ENCODE results near the gene GLMP.
A peak's percentile ranks its signal among the peaks of the same experiment; 100 is the strongest.

The GLMP gene

GRCh38 chr1:156284757-156285156, 10.7 kb downstream of the GLMP start:
- DNase-seq = no peak

- no peak for DNase-seq
These were observed 11.4 kb downstream of the GLMP start, which contains the start of gene TMEM79 for GRCh38 chr1:156284112-156284511. Gene TMEM79 (plus strand): TSS chr1:156284325. CDS start chr1:156285227, 902 bp downstream.

DNA sequence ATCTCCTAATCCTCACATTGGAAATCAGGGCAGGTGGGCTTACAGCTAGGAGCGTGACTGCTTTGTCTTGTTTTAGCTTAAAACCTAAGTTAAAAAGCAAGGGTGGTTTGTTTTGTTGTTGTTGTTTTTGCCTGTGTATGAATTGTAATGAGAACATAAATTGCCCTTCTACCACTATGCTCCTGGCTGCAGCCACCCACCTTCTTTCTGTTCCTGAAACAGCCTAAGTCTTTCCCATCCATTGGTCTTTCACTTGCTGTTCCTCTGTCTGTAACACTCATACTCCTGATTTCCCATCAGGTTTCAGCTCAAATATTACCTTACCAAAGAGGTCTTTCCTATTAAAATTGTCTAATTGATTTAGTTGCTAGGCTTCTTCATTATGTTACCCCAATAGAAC, 12.0 kb downstream of the GLMP start:
- DNase-seq = no peak

DNA sequence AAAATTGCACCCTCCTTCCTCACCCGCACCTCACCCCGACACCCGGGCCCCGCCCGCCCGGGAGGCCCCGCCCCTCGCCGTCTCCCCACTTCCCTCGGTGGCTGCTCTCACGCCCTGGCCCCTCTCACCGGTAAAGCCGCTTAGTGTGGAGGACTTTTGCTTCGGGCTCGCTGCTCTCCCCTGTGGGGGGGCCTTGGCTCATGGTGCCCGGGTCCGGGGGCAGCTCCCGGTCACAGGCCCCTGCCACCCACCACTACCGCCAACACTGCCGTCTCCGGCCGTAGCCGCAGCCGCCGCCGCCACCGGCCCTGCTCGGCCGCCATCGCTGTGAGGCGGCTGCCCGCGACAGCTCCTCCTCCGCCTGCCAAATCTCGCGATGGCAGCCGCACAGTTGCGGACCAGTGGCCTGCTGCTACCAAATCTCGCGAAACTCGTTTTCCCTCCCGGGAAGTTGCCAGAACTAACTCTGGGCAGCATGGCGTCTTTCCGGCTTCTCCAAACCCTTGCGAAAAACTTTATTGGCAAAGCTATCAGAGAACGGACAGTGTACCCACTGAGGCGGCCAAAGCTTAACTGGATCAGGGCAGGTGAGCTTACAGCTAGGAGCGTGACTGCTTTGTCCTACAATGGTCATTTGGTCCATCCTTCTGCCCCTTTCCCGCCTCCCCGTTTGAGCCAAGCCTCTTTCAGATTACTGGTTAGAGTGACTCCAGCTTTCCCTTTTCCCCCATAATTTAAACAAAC, 12.8 kb downstream of the GLMP start, which contains the start of gene SMG5:
Gene SMG5 (minus strand): TSS at position 347 of the 744 bp plus-strand sequence. CDS start 145 bp downstream, at position 202.
- peak; percentile 99 for DNase-seq

GRCh38 chr1:156281693-156282478, 13.6 kb downstream of the GLMP start:
- no peak for DNase-seq

- no peak for DNase-seq
These were observed 14.2 kb downstream of the GLMP start for GRCh38 chr1:156281281-156281680.

- no peak for DNase-seq
These were observed 15.6 kb downstream of the GLMP start for GRCh38 chr1:156279837-156280236.

GRCh38 chr1:156276966-156277381, 18.5 kb downstream of the GLMP start:
- DNase-seq = no peak

DNA sequence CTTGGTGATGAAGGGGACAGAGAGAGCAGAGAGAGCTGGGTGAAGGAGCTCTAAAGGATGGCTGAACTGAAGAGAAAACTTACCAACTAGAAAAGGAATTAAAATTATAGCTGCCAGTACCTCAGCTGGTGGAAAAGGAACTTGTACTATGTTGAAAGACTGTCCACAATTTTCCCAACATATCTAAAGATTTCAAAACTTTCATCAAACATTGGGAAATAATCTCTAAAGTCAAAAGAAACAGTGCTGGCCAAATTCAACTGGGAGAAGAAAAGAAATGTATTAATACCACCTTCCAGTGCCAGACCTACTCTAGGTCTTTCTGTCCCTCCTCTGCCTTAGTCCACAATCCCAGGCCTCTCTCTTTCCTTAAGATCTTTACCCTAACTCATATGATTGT, 18.9 kb downstream of the GLMP start:
- DNase-seq = no peak

DNA sequence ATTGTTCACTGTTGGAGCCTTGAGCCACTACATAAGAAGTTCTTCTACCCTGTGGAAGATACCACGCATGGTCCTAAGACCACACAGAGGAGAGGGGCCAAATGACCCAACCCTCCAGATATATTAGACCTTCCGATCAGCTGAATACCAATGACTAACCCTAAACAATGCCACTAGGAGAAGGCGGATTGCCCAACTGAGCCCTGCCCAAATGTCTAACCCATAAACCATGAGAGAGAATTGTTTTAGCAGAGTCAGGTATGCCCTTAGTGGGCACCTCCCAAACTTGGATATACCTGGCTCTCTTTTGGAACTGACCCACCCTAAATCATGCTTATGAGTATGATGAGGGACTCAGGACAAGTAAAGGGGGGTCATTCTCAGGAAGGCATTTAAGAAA, 25.2 kb downstream of the GLMP start:
- DNase-seq = no peak

- no peak for DNase-seq
These were observed 27.1 kb downstream of the GLMP start for GRCh38 chr1:156268336-156268735.

- no peak for DNase-seq
These were observed 29.4 kb downstream of the GLMP start for GRCh38 chr1:156266051-156266450.

- DNase-seq = no peak
These were observed 32.2 kb downstream of the GLMP start for GRCh38 chr1:156263288-156263655.

GRCh38 chr1:156262461-156263287, 32.8 kb downstream of the GLMP start:
- no peak for DNase-seq

DNA sequence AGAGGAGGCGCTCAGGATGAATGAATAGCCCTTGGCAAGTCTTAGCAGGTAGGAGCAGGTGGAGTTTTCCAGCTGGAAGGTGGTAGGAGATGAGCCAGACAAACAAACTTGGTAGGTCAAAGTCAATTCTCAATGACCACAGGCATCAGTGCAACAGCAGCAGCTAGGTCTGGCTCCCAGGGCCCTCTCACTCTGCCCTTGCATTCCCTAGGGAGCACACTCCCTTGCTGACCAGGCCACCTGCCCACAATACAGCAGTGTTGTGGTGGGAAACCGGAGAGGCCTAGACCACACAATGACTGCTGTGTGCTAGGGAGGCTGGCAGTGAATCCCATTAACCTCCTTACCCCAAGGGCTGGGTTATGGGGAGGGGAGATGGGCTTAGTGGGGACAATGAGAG, 34.6 kb downstream of the GLMP start:
- DNase-seq = no peak

GRCh38 chr1:156259805-156260204, 35.7 kb downstream of the GLMP start:
- no peak for DNase-seq

DNA sequence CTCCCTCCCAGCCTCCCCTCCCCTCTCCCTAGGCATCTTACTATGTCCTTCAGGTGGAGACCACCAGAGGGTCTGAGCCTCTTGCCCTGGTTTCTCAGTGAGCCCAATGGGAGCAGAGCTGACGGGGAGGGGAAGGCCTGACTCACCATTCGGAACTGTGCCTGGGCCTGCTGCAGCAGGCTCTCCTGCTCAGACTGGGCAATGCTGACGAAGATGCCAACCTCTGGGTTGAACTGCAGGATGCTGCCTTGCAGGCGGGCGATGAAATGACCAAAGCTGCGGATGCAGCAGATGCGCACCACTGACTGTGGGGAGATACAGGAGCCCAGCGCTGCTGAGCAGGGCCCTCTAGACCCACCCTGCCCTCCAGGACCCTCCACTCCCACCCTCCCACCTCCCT, 36.6 kb downstream of the GLMP start:
- no peak for DNase-seq

DNA sequence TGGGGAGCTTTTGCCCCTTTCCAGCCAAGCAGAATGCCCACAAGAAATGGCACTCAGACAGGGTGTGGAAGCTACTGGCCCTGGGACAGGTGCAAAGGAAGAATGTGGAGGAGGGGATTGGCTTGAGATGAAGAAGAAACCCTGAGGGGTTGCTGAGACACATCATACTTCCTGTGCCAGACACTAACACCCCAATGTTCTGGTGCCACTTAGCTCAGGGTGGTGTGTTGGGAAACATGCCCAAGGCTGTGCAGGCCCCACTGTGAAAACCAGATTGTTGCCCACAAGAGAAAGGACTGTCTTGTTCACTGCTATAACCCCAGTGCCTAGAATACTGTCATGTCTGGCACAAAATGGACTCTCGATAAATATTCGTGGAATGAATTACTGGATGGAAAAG, 37.8 kb downstream of the GLMP start:
- no peak for DNase-seq

DNA sequence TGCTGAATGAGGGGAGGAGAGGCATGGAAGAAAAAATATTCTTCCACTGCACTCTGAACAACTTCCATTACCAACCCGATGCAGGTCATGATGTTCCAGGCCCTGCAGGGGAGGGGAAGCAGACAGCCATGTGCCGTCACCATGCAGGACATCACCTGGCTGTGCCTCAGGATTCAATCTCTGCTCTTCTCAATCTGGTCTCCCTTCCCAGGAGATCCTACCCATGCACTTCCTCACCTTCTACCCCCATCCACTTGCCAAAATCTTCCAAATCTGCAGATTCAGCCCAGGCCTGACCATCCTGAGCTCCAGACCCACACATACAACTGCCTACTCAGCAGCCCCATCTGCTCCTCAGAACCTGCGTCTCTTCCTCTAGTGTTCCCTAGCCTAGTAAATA, 41.8 kb downstream of the GLMP start:
- DNase-seq = no peak

GRCh38 chr1:156251527-156251926, 44.0 kb downstream of the GLMP start:
- no peak for DNase-seq

GRCh38 chr1:156249593-156249992, 45.9 kb downstream of the GLMP start:
- DNase-seq = no peak

GRCh38 chr1:156248323-156248683, 47.2 kb downstream of the GLMP start:
- no peak for DNase-seq

Measured in SHP77 treated with DMSO at 0.1 percent for 48 hours (cell line).